Body of pancreas (tissue), 4 donors: ENCODE data around the gene LRRC32. TPM values are rescaled to one million over a fixed set of nuclear protein-coding genes. Genes with fewer than 3 reads are reported as not detected.

Source experiments
- ATAC-seq: fragments of 150-250 bp; one replicate; pipeline ENCODE4 v1.9.1; 2016
- DNase-seq, 4 donors: peaks; one replicate each; pipeline ENCODE4 v3.0.0-alpha.2; 2019
- H3K27ac ChIP-seq, 4 donors: fragments of 200-600 bp; sonication (generic); 1 replicate in 3 of 4; 2 replicates in 1 of 4; pipeline versions ENCODE4 v1.5.1 to v1.6.1; 2016 to 2019; ENCODE audit warnings: mild to moderate bottlenecking in 1 of 4, mixed read lengths in 1 of 4, moderate library complexity in 1 of 4
- H3K27me3 ChIP-seq, 2 donors: fragments of 200-600 bp; sonication (generic); one replicate each; pipeline ENCODE4 v1.6.0; 2016; ENCODE audit warnings: mild to moderate bottlenecking in 1 of 2
- H3K36me3 ChIP-seq, 2 donors: fragments of 200-600 bp; sonication (generic); replicated peaks in 1 of 2; 2 replicates each; pipeline ENCODE4 v1.5.1; 2016; ENCODE audit warnings: low read depth in 2 of 2; ENCODE audit not compliant: insufficient read depth in 1 of 2
- H3K4me1 ChIP-seq: fragments of 200-600 bp; sonication (generic); one replicate; pipeline ENCODE4 v1.6.0; 2016
- H3K4me3 ChIP-seq, 2 donors: fragments of 200-600 bp; sonication (generic); 1 replicate in 1 of 2; 2 replicates in 1 of 2; pipeline ENCODE4 v1.5.1; 2016 to 2019
- H3K9me3 ChIP-seq, 3 donors: fragments of 200-600 bp; sonication (generic); 1 replicate in 2 of 3; 2 replicates in 1 of 3; pipeline ENCODE4 v1.5.1; 2016
- POLR2A ChIP-seq, 3 donors: fragments of 450-650 bp; IDR thresholded peaks; one replicate each; pipeline ENCODE4 v1.6.1; 2016; ENCODE audit warnings: antibody characterized with exemption in 3 of 3, mild to moderate bottlenecking in 2 of 3
- WGBS, 2 donors: methylation state at CpG; one replicate each; pipeline ENCODE4 v1.1.5; 2017; 5-methylcytosine and 5-hydroxymethylcytosine counted together
- intact Hi-C: fragments of 100-400 bp; cut with DNase I; formaldehyde crosslinking; loops from one replicate; pipeline ENCODE4 v1.15.1; 2023
- total RNA-seq, 2 donors: library from RNA; depleted of rRNA; stranded (reverse); fragments of >200 nt; gene quantifications; one replicate each; pipeline ENCODE4 v1.1.0, GENCODE V29; 2016
- TF ChIP-seq, protein P1 (sequence below), 7 experiments: fragments of 450-650 bp in 4 of 7; fragments of 200-600 bp in 3 of 7; sonication (generic) in 3 of 7; IDR thresholded peaks; one replicate each; pipeline ENCODE4 v1.5.1; 2016 to 2019; ENCODE audit warnings: antibody characterized with exemption in 7 of 7

The LRRC32 gene
- total RNA-seq, 2 donors from 2014 or later: 9.1 to 17.8 TPM

DNA sequence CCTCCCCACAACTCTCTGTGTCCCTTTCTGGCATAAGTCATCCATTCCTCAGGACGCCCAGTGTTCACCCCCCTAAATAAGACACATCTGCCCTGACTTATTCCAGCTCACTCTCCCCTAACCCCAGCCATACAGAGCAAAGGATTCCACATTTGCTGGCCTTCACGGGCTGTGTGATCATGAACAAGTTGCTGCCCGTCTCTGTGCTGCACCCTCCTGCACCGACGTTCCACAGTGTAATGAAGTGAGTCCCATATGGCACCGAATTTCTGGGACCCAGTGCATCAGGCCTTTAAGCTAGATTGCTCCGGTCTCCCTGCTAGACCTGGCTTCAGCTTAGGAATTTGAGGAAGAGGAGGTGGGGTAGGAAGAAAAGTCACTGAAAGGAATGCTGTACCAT, 22.4 kb upstream of the LRRC32 start:
- intact Hi-C loops: no loop called here
- H3K36me3 ChIP-seq: no peaks in the 10 kb centered on the region
- no peaks in the 10 kb centered on the region for H3K27me3 ChIP-seq
- no peak overlapping the region for H3K27ac ChIP-seq
- 73 to 74% methylated on average over 7 of the region's 7 CpGs for WGBS, 2 donors
- ATAC-seq: no peak
- no peaks in the 10 kb centered on the region for H3K4me1 ChIP-seq
- no peak for DNase-seq
- H3K4me3 ChIP-seq: no peak overlapping the region
- no peaks in the 10 kb centered on the region for H3K9me3 ChIP-seq
- TF ChIP-seq POLR2A (IDR thresholded peaks at IDR 0.05): no peak
- TF ChIP-seq, protein P1, sequence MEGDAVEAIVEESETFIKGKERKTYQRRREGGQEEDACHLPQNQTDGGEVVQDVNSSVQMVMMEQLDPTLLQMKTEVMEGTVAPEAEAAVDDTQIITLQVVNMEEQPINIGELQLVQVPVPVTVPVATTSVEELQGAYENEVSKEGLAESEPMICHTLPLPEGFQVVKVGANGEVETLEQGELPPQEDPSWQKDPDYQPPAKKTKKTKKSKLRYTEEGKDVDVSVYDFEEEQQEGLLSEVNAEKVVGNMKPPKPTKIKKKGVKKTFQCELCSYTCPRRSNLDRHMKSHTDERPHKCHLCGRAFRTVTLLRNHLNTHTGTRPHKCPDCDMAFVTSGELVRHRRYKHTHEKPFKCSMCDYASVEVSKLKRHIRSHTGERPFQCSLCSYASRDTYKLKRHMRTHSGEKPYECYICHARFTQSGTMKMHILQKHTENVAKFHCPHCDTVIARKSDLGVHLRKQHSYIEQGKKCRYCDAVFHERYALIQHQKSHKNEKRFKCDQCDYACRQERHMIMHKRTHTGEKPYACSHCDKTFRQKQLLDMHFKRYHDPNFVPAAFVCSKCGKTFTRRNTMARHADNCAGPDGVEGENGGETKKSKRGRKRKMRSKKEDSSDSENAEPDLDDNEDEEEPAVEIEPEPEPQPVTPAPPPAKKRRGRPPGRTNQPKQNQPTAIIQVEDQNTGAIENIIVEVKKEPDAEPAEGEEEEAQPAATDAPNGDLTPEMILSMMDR (IDR thresholded peaks at IDR 0.05): no peak

DNA sequence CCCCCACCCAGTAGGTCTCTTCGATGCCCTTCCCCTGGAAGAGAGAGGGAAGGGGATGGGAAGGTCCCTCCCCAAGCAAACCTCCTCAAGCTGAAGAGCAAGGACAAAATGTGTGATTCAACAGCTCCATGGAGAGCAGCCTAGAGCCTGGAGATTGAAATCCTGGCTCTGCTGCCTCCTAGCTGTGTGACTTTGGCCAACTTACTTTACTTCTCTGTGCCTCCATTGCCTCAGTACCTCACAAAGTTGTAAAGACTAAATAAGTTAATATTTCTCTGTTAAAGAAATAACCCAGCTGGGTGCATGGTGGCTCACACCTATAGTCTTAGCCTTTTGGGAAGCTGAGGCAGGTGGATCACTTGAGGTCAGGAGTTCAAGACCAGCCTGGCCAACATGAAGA, 21.1 kb upstream of the LRRC32 start:
- no peak for DNase-seq
- no peak for ATAC-seq
- Histone ChIP-seq H3K27ac (no peak overlapping the region), H3K9me3 (no peaks in the 10 kb centered on the region), H3K27me3 (no peaks in the 10 kb centered on the region), H3K36me3 (no peaks in the 10 kb centered on the region), H3K4me1 (no peaks in the 10 kb centered on the region), H3K4me3 (no peak overlapping the region)
- whole genome bisulfite sequencing, 2 donors: 63% methylated on average over 1 of the region's 1 CpG
- intact Hi-C loops: no loop called here
- TF ChIP-seq, protein P1 (IDR thresholded peaks at IDR 0.05): no peak
- no peak for TF ChIP-seq POLR2A (IDR thresholded peaks at IDR 0.05)

GRCh38 chr11:76690736-76691135, 20.2 kb upstream of the LRRC32 start:
- H3K4me3 ChIP-seq: no peak overlapping the region
- TF ChIP-seq, protein P1 (IDR thresholded peaks at IDR 0.05): no peak
- no peak for TF ChIP-seq POLR2A (IDR thresholded peaks at IDR 0.05)
- no peak overlapping the region for H3K27ac ChIP-seq
- no peaks in the 10 kb centered on the region for H3K9me3 ChIP-seq
- intact Hi-C loops: no loop called here
- no peak for ATAC-seq
- no peaks in the 10 kb centered on the region for H3K4me1 ChIP-seq
- no peaks in the 10 kb centered on the region for H3K36me3 ChIP-seq
- H3K27me3 ChIP-seq: no peaks in the 10 kb centered on the region
- DNase-seq: no peak
- 83 to 87% methylated on average over 3 of the region's 3 CpGs for WGBS, 2 donors

GRCh38 chr11:76689313-76690260, 19.0 kb upstream of the LRRC32 start:
- no peak overlapping the region for H3K27ac ChIP-seq
- ATAC-seq (no peak), DNase-seq (no peak)
- 73 to 77% methylated on average over 23 to 26 of the region's 26 CpGs for WGBS, 2 donors
- no peaks in the 10 kb centered on the region for H3K9me3 ChIP-seq
- H3K4me3 ChIP-seq: no peak overlapping the region
- no peaks in the 10 kb centered on the region for H3K27me3 ChIP-seq
- intact Hi-C loops: no loop called here
- H3K4me1 ChIP-seq: no peaks in the 10 kb centered on the region
- H3K36me3 ChIP-seq: no peaks in the 10 kb centered on the region
- TF ChIP-seq, protein P1 (IDR thresholded peaks at IDR 0.05): no peak
- no peak for TF ChIP-seq POLR2A (IDR thresholded peaks at IDR 0.05)

GRCh38 chr11:76688146-76688545, 17.6 kb upstream of the LRRC32 start:
- no peak overlapping the region for H3K4me3 ChIP-seq
- ATAC-seq: no peak
- H3K4me1 ChIP-seq: no peaks in the 10 kb centered on the region
- TF ChIP-seq, protein P1 (IDR thresholded peaks at IDR 0.05): no peak
- no peak for TF ChIP-seq POLR2A (IDR thresholded peaks at IDR 0.05)
- no peaks in the 10 kb centered on the region for H3K36me3 ChIP-seq
- no peaks in the 10 kb centered on the region for H3K9me3 ChIP-seq
- H3K27ac ChIP-seq: no peak overlapping the region
- no peak for DNase-seq
- intact Hi-C loops: no loop called here
- 87% methylated on average over 7 of the region's 7 CpGs for WGBS, 2 donors
- no peaks in the 10 kb centered on the region for H3K27me3 ChIP-seq
